Measurements from ENCODE around the gene SORCS1. TPM values are rescaled to one million over a fixed set of nuclear protein-coding genes. Genes with fewer than 3 reads are reported as not detected.

The SORCS1 gene
- total and polyA plus RNA-seq, 2 experiments from 2014 or later: 2.9 to 8.9 TPM

DNA sequence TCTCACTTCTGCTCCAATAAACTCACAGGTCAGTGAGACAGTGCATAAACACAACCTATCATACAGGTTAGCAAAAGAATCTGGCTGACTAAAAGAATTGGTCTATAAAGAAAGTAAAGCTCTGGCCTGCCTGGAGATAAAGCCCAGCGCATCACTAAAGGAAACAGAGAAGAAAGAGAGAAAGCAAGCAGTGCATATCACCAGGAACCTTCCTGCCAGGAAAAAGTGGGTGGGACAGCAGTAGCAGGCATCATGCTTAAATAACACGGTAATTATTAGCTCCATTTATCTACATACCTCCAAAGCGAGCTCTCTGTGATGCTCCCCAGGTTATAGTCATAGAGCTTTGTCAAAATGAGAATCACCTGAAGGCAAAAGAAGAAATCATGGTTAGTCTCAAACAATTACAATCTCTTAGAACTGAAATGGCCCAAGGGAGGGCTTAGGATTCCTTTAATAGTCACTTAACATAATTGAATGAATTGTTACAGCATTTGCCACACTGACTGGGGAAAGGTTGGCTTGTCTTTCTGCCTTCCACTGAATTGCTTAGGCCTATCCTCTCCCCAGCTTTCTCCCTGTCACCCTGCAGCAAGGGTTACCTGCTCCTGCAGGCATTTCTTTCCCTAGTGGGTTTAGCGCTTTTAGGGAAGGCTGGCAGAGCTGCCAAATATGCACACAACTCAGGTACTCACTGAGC, 208.1 kb downstream of the SORCS1 start:
- H3K4me3 ChIP-seq: no peak overlapping the region
- peaks cover 7% of the 10 kb centered on the region; the same call in 1 of the 2 replicates for H3K4me1 ChIP-seq (ENCODE audit: insufficient read depth)
- no peaks in the 10 kb centered on the region for H3K9me2 ChIP-seq (ENCODE audit: insufficient read depth)
- no peaks in the 10 kb centered on the region for H3K27me3 ChIP-seq (ENCODE audit: insufficient read depth)
- Mint-ChIP-seq H3K27ac (0 out of 2 replicates have a peak overlapping the region, but pooled peaks have one; percentile 24), H3K4me1 (peaks cover 16% of the 10 kb centered on the region), H3K27me3 (ENCODE audit: insufficient read depth, low read depth, poor library complexity) (no peaks in the 10 kb centered on the region), H3K36me3 (ENCODE audit: low read depth) (no peaks in the 10 kb centered on the region), H3K4me3 (no peak overlapping the region), H3K9me3 (no peaks in the 10 kb centered on the region)
- H2AFZ ChIP-seq: no peak overlapping the region
- TF ChIP-seq, protein P1, sequence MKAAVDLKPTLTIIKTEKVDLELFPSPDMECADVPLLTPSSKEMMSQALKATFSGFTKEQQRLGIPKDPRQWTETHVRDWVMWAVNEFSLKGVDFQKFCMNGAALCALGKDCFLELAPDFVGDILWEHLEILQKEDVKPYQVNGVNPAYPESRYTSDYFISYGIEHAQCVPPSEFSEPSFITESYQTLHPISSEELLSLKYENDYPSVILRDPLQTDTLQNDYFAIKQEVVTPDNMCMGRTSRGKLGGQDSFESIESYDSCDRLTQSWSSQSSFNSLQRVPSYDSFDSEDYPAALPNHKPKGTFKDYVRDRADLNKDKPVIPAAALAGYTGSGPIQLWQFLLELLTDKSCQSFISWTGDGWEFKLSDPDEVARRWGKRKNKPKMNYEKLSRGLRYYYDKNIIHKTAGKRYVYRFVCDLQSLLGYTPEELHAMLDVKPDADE (IDR thresholded peaks at IDR 0.05): no peak
- TF ChIP-seq JUNB (IDR thresholded peaks at IDR 0.05; ENCODE audit: unreplicated experiment) (no peak), EZH2 (IDR thresholded peaks at IDR 0.05; ENCODE audit: low read depth, unreplicated experiment) (no peak), POLR2AphosphoS5 (IDR thresholded peaks at IDR 0.05; ENCODE audit: low read depth) (no peak), ZNF331 (CRISPR knock-in tag; IDR thresholded peaks at IDR 0.05; ENCODE audit: low read depth) (no peak), CREB1 (CRISPR knock-in tag; IDR thresholded peaks at IDR 0.05; ENCODE audit: low read depth) (no peak), NANOG (IDR thresholded peaks at IDR 0.05; ENCODE audit: borderline replicate concordance) (no peak), ZNF114 (CRISPR knock-in tag; IDR thresholded peaks at IDR 0.05) (no peak), STAT1 (IDR thresholded peaks at IDR 0.05; ENCODE audit: unreplicated experiment) (no peak), EZH2phosphoT487 (IDR thresholded peaks at IDR 0.05; ENCODE audit: unreplicated experiment) (no peak)
- TF ChIP-seq, protein P2, sequence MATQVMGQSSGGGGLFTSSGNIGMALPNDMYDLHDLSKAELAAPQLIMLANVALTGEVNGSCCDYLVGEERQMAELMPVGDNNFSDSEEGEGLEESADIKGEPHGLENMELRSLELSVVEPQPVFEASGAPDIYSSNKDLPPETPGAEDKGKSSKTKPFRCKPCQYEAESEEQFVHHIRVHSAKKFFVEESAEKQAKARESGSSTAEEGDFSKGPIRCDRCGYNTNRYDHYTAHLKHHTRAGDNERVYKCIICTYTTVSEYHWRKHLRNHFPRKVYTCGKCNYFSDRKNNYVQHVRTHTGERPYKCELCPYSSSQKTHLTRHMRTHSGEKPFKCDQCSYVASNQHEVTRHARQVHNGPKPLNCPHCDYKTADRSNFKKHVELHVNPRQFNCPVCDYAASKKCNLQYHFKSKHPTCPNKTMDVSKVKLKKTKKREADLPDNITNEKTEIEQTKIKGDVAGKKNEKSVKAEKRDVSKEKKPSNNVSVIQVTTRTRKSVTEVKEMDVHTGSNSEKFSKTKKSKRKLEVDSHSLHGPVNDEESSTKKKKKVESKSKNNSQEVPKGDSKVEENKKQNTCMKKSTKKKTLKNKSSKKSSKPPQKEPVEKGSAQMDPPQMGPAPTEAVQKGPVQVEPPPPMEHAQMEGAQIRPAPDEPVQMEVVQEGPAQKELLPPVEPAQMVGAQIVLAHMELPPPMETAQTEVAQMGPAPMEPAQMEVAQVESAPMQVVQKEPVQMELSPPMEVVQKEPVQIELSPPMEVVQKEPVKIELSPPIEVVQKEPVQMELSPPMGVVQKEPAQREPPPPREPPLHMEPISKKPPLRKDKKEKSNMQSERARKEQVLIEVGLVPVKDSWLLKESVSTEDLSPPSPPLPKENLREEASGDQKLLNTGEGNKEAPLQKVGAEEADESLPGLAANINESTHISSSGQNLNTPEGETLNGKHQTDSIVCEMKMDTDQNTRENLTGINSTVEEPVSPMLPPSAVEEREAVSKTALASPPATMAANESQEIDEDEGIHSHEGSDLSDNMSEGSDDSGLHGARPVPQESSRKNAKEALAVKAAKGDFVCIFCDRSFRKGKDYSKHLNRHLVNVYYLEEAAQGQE (IDR thresholded peaks at IDR 0.05; ENCODE audit: unreplicated experiment): no peak
- TF ChIP-seq, protein P3, sequence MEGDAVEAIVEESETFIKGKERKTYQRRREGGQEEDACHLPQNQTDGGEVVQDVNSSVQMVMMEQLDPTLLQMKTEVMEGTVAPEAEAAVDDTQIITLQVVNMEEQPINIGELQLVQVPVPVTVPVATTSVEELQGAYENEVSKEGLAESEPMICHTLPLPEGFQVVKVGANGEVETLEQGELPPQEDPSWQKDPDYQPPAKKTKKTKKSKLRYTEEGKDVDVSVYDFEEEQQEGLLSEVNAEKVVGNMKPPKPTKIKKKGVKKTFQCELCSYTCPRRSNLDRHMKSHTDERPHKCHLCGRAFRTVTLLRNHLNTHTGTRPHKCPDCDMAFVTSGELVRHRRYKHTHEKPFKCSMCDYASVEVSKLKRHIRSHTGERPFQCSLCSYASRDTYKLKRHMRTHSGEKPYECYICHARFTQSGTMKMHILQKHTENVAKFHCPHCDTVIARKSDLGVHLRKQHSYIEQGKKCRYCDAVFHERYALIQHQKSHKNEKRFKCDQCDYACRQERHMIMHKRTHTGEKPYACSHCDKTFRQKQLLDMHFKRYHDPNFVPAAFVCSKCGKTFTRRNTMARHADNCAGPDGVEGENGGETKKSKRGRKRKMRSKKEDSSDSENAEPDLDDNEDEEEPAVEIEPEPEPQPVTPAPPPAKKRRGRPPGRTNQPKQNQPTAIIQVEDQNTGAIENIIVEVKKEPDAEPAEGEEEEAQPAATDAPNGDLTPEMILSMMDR (conservative IDR thresholded peaks at IDR 0.05; ENCODE audit: low read depth in 2 of 2): no peak
- TF ChIP-seq, protein P4, sequence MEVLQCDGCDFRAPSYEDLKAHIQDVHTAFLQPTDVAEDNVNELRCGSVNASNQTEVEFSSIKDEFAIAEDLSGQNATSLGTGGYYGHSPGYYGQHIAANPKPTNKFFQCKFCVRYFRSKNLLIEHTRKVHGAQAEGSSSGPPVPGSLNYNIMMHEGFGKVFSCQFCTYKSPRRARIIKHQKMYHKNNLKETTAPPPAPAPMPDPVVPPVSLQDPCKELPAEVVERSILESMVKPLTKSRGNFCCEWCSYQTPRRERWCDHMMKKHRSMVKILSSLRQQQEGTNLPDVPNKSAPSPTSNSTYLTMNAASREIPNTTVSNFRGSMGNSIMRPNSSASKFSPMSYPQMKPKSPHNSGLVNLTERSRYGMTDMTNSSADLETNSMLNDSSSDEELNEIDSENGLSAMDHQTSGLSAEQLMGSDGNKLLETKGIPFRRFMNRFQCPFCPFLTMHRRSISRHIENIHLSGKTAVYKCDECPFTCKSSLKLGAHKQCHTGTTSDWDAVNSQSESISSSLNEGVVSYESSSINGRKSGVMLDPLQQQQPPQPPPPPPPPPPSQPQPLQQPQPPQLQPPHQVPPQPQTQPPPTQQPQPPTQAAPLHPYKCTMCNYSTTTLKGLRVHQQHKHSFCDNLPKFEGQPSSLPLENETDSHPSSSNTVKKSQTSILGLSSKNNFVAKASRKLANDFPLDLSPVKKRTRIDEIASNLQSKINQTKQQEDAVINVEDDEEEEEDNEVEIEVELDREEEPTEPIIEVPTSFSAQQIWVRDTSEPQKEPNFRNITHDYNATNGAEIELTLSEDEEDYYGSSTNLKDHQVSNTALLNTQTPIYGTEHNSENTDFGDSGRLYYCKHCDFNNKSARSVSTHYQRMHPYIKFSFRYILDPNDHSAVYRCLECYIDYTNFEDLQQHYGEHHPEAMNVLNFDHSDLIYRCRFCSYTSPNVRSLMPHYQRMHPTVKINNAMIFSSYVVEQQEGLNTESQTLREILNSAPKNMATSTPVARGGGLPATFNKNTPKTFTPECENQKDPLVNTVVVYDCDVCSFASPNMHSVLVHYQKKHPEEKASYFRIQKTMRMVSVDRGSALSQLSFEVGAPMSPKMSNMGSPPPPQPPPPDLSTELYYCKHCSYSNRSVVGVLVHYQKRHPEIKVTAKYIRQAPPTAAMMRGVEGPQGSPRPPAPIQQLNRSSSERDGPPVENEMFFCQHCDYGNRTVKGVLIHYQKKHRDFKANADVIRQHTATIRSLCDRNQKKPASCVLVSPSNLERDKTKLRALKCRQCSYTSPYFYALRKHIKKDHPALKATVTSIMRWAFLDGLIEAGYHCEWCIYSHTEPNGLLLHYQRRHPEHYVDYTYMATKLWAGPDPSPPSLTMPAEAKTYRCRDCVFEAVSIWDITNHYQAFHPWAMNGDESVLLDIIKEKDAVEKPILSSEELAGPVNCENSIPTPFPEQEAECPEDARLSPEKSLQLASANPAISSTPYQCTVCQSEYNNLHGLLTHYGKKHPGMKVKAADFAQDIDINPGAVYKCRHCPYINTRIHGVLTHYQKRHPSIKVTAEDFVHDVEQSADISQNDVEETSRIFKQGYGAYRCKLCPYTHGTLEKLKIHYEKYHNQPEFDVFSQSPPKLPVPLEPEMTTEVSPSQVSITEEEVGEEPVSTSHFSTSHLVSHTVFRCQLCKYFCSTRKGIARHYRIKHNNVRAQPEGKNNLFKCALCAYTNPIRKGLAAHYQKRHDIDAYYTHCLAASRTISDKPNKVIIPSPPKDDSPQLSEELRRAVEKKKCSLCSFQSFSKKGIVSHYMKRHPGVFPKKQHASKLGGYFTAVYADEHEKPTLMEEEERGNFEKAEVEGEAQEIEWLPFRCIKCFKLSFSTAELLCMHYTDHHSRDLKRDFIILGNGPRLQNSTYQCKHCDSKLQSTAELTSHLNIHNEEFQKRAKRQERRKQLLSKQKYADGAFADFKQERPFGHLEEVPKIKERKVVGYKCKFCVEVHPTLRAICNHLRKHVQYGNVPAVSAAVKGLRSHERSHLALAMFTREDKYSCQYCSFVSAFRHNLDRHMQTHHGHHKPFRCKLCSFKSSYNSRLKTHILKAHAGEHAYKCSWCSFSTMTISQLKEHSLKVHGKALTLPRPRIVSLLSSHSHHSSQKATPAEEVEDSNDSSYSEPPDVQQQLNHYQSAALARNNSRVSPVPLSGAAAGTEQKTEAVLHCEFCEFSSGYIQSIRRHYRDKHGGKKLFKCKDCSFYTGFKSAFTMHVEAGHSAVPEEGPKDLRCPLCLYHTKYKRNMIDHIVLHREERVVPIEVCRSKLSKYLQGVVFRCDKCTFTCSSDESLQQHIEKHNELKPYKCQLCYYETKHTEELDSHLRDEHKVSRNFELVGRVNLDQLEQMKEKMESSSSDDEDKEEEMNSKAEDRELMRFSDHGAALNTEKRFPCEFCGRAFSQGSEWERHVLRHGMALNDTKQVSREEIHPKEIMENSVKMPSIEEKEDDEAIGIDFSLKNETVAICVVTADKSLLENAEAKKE (CRISPR knock-in tag; IDR thresholded peaks at IDR 0.05): no peak
- no peaks in the 10 kb centered on the region for H3K36me3 ChIP-seq (ENCODE audit: insufficient read depth)
- ATAC-seq (peak; percentile 63), DNase-seq (ENCODE audit: low spot score) (peak; percentile 12)
- no peaks in the 10 kb centered on the region for H3F3A ChIP-seq (replicated peaks; ENCODE audit: low read depth)
- H3K4me2 ChIP-seq: 0 out of 2 replicates have a peak overlapping the region, but pooled peaks have one; percentile 35
- H3K27ac ChIP-seq (ENCODE audit: low read depth): 0 out of 2 replicates have a peak overlapping the region, but pooled peaks have one; percentile 4
- no peaks in the 10 kb centered on the region for H3K79me2 ChIP-seq (replicated peaks; ENCODE audit: insufficient read depth)
- H4K20me1 ChIP-seq (replicated peaks; ENCODE audit: insufficient read depth): no peaks in the 10 kb centered on the region

Data from GM23338 (cell line).